WTC11 (cell line): ENCODE results near the gene PRPSAP1. TPM values are rescaled to one million over a fixed set of nuclear protein-coding genes. Genes with fewer than 3 reads are reported as not detected.
A peak's percentile ranks its signal among the peaks of the same experiment; 100 is the strongest.

Experiments used
- ATF1 ChIP-seq: sonication (generic); formaldehyde crosslinking; IDR thresholded peaks from 2 replicates; pipeline ENCODE4 v1.8.1; 2023; ENCODE audit warnings: mild to moderate bottlenecking, moderate library complexity, missing genetic modification reagents
- JAZF1 ChIP-seq: fragments of 250-450 bp; sonication (Bioruptor Pico); IDR thresholded peaks from 2 replicates; pipeline ENCODE4 v1.9.0; 2021; ENCODE audit warnings: moderate library complexity, mild to moderate bottlenecking, inconsistent platforms
- KAT7 ChIP-seq: sonication (generic); formaldehyde crosslinking; IDR thresholded peaks from 2 replicates; pipeline ENCODE4 v1.8.1; 2023; ENCODE audit warnings: missing genetic modification reagents, mild to moderate bottlenecking, borderline replicate concordance
- NFYB ChIP-seq: sonication (generic); formaldehyde crosslinking; conservative IDR thresholded peaks from 2 replicates; pipeline ENCODE4 v1.8.0; 2022; ENCODE audit warnings: low read depth, missing genetic modification reagents
- NR2C2 ChIP-seq: sonication (generic); formaldehyde crosslinking; IDR thresholded peaks from 2 replicates; pipeline ENCODE4 v1.8.0; 2022; ENCODE audit warnings: mild to moderate bottlenecking, missing genetic modification reagents
- PRRX2 ChIP-seq: fragments of 250-450 bp; sonication (Bioruptor Pico); IDR thresholded peaks from 2 replicates; pipeline ENCODE4 v1.8.0; 2021; ENCODE audit warnings: mild to moderate bottlenecking
- RELA ChIP-seq: sonication (generic); formaldehyde crosslinking; IDR thresholded peaks from 2 replicates; pipeline ENCODE4 v1.8.1; 2022; ENCODE audit warnings: missing genetic modification reagents, mild to moderate bottlenecking, borderline replicate concordance
- TEAD1 ChIP-seq: sonication (generic); formaldehyde crosslinking; IDR thresholded peaks from 2 replicates; pipeline ENCODE4 v1.8.0; 2022; ENCODE audit warnings: mild to moderate bottlenecking, missing genetic modification reagents
- TEAD4 ChIP-seq: sonication (generic); formaldehyde crosslinking; IDR thresholded peaks from 2 replicates; pipeline ENCODE4 v1.8.0; 2022; ENCODE audit warnings: mild to moderate bottlenecking, missing genetic modification reagents
- ZNF317 ChIP-seq: sonication (generic); formaldehyde crosslinking; IDR thresholded peaks from 2 replicates; pipeline ENCODE4 v1.8.1; 2023; ENCODE audit warnings: low read depth, mild to moderate bottlenecking, moderate library complexity, missing genetic modification reagents, borderline replicate concordance
- total RNA-seq: library from RNA; stranded (reverse); gene quantifications from 3 replicates; pipeline ENCODE4 v1.2.3, GENCODE V29; 2021
- TF ChIP-seq, protein P1 (sequence below): fragments of 200-600 bp; IDR thresholded peaks from 2 replicates; pipeline ENCODE4 v1.8.0; 2022; ENCODE audit warnings: antibody characterized with exemption
- TF ChIP-seq, protein P2 (sequence below): sonication (generic); formaldehyde crosslinking; IDR thresholded peaks from 2 replicates; pipeline ENCODE4 v1.8.0; 2023; ENCODE audit warnings: missing genetic modification reagents
- TF ChIP-seq, protein P3 (sequence below): fragments of 250-450 bp; sonication (Bioruptor Pico); conservative IDR thresholded peaks from 2 replicates; pipeline ENCODE4 v1.9.0; 2021; ENCODE audit warnings: mild to moderate bottlenecking
- TF ChIP-seq, protein P4 (sequence below): sonication (generic); formaldehyde crosslinking; IDR thresholded peaks from 2 replicates; pipeline ENCODE4 v1.8.0; 2023; ENCODE audit warnings: missing genetic modification reagents, mild to moderate bottlenecking, borderline replicate concordance
- TF ChIP-seq, protein P5 (sequence below): sonication (generic); formaldehyde crosslinking; IDR thresholded peaks from 2 replicates; pipeline ENCODE4 v1.8.1; 2023; ENCODE audit warnings: mild to moderate bottlenecking, missing genetic modification reagents
- TF ChIP-seq, protein P6 (sequence below): sonication (generic); formaldehyde crosslinking; IDR thresholded peaks from 2 replicates; pipeline ENCODE4 v1.8.1; 2022; ENCODE audit warnings: low read depth, mild to moderate bottlenecking, moderate library complexity, missing genetic modification reagents, borderline replicate concordance
- TF ChIP-seq, protein P7 (sequence below): sonication (generic); formaldehyde crosslinking; IDR thresholded peaks from 2 replicates; pipeline ENCODE4 v1.8.0; 2022; ENCODE audit warnings: mild to moderate bottlenecking, missing genetic modification reagents
- TF ChIP-seq, protein P8 (sequence below): sonication (generic); formaldehyde crosslinking; IDR thresholded peaks from 2 replicates; pipeline ENCODE4 v1.8.1; 2023; ENCODE audit warnings: mild to moderate bottlenecking, missing genetic modification reagents, borderline replicate concordance

The PRPSAP1 gene
- total RNA-seq, 1 experiment from 2014 or later, result 56.5 TPM

DNA sequence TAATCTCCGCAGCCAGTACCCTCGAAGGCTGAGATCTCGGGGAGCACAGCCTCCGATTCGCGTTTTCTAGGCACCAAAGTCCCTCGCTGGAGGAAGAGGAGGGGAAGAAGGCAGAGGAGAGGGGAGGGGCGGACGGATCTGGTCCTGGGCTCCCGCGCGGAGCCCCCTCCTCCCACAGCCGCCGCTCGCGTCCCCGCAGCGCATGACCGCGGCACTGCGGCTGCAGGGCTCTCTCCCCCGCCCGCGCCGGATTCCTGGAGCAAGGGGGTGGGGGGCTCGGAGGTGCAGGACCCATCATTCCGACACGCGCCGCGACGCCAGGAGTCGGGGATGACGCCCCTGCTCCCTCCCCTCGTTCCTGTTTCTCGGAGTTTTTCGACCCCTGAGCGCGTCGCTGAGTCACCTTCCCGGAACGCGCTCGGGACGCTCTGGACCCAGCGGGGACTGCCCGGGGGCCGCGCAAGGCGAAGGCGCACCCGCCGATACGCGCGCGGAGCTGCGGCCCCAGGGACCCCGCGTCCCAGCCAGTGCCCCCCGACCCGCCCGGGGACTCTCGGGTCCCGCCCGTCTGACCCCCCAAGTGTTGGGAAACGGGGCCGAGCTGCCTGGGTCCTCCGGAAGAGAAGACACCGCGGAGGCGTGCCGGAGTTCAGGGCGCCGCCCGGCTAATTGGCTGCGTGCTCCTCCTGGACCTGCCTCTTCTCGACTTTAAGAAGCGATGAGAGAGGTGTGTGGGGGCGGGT is 29.3 kb upstream of the PRPSAP1 start (continued):
- TF ChIP-seq, protein P1, sequence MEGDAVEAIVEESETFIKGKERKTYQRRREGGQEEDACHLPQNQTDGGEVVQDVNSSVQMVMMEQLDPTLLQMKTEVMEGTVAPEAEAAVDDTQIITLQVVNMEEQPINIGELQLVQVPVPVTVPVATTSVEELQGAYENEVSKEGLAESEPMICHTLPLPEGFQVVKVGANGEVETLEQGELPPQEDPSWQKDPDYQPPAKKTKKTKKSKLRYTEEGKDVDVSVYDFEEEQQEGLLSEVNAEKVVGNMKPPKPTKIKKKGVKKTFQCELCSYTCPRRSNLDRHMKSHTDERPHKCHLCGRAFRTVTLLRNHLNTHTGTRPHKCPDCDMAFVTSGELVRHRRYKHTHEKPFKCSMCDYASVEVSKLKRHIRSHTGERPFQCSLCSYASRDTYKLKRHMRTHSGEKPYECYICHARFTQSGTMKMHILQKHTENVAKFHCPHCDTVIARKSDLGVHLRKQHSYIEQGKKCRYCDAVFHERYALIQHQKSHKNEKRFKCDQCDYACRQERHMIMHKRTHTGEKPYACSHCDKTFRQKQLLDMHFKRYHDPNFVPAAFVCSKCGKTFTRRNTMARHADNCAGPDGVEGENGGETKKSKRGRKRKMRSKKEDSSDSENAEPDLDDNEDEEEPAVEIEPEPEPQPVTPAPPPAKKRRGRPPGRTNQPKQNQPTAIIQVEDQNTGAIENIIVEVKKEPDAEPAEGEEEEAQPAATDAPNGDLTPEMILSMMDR, result no peak
- TF ChIP-seq, protein P2, sequence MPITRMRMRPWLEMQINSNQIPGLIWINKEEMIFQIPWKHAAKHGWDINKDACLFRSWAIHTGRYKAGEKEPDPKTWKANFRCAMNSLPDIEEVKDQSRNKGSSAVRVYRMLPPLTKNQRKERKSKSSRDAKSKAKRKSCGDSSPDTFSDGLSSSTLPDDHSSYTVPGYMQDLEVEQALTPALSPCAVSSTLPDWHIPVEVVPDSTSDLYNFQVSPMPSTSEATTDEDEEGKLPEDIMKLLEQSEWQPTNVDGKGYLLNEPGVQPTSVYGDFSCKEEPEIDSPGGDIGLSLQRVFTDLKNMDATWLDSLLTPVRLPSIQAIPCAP (CRISPR knock-in tag), result no peak
- TF ChIP-seq PRRX2 (CRISPR knock-in tag) (no peak), TEAD1 (CRISPR knock-in tag) (no peak), KAT7 (no peak; the same call in 1 of the 2 replicates), ATF1 (CRISPR knock-in tag) (no peak), RELA (CRISPR knock-in tag) (peak; percentile 49; the same call in 1 of the 2 replicates), NFYB (CRISPR knock-in tag) (no peak; the same call in 1 of the 2 replicates), JAZF1 (no peak), ZNF317 (CRISPR knock-in tag) (no peak), NR2C2 (CRISPR knock-in tag) (no peak), TEAD4 (CRISPR knock-in tag) (0 out of 2 replicates have a peak, but pooled peaks have one; percentile 17)
- TF ChIP-seq, protein P3, sequence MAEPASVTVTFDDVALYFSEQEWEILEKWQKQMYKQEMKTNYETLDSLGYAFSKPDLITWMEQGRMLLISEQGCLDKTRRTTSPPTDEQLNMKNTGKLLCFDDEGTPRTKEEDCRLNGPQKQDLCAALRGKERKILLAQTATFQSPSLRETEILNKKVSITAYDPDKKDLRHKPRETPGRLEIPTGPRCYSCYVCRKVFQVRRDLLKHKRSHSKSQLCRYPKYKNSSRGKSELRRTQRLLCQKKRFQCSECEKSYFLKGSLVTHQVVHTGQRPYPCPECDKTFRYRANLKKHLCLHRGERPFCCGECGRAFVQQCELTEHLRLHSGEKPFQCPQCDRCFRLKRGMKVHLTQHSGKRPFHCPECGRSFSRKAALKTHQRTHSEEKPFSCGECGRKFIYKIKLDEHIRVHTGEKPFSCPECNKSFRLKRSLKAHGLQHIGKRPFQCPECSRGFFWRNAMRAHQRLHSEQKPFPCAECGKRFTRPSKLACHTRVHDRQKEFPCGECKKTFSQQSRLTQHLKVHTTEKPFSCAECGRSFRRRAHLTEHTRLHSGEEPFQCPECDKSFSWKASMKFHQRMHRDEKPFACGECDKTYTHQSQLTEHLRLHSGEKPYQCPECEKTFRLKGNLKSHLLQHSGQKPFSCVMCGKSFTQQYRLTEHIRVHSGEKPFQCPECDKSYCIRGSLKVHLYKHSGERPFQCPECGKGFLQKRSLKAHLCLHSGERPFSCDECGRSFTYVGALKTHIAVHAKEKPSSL (CRISPR knock-in tag), result no peak
- TF ChIP-seq, protein P4, sequence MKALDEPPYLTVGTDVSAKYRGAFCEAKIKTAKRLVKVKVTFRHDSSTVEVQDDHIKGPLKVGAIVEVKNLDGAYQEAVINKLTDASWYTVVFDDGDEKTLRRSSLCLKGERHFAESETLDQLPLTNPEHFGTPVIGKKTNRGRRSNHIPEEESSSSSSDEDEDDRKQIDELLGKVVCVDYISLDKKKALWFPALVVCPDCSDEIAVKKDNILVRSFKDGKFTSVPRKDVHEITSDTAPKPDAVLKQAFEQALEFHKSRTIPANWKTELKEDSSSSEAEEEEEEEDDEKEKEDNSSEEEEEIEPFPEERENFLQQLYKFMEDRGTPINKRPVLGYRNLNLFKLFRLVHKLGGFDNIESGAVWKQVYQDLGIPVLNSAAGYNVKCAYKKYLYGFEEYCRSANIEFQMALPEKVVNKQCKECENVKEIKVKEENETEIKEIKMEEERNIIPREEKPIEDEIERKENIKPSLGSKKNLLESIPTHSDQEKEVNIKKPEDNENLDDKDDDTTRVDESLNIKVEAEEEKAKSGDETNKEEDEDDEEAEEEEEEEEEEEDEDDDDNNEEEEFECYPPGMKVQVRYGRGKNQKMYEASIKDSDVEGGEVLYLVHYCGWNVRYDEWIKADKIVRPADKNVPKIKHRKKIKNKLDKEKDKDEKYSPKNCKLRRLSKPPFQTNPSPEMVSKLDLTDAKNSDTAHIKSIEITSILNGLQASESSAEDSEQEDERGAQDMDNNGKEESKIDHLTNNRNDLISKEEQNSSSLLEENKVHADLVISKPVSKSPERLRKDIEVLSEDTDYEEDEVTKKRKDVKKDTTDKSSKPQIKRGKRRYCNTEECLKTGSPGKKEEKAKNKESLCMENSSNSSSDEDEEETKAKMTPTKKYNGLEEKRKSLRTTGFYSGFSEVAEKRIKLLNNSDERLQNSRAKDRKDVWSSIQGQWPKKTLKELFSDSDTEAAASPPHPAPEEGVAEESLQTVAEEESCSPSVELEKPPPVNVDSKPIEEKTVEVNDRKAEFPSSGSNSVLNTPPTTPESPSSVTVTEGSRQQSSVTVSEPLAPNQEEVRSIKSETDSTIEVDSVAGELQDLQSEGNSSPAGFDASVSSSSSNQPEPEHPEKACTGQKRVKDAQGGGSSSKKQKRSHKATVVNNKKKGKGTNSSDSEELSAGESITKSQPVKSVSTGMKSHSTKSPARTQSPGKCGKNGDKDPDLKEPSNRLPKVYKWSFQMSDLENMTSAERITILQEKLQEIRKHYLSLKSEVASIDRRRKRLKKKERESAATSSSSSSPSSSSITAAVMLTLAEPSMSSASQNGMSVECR (CRISPR knock-in tag), result peak; percentile 41; the same call in 1 of the 2 replicates
- TF ChIP-seq, protein P5, sequence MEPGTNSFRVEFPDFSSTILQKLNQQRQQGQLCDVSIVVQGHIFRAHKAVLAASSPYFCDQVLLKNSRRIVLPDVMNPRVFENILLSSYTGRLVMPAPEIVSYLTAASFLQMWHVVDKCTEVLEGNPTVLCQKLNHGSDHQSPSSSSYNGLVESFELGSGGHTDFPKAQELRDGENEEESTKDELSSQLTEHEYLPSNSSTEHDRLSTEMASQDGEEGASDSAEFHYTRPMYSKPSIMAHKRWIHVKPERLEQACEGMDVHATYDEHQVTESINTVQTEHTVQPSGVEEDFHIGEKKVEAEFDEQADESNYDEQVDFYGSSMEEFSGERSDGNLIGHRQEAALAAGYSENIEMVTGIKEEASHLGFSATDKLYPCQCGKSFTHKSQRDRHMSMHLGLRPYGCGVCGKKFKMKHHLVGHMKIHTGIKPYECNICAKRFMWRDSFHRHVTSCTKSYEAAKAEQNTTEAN (CRISPR knock-in tag), result no peak
- TF ChIP-seq, protein P6, sequence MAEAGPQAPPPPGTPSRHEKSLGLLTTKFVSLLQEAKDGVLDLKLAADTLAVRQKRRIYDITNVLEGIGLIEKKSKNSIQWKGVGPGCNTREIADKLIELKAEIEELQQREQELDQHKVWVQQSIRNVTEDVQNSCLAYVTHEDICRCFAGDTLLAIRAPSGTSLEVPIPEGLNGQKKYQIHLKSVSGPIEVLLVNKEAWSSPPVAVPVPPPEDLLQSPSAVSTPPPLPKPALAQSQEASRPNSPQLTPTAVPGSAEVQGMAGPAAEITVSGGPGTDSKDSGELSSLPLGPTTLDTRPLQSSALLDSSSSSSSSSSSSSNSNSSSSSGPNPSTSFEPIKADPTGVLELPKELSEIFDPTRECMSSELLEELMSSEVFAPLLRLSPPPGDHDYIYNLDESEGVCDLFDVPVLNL (CRISPR knock-in tag), result no peak
- TF ChIP-seq, protein P7, sequence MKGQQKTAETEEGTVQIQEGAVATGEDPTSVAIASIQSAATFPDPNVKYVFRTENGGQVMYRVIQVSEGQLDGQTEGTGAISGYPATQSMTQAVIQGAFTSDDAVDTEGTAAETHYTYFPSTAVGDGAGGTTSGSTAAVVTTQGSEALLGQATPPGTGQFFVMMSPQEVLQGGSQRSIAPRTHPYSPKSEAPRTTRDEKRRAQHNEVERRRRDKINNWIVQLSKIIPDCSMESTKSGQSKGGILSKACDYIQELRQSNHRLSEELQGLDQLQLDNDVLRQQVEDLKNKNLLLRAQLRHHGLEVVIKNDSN (CRISPR knock-in tag), result no peak
- TF ChIP-seq, protein P8, sequence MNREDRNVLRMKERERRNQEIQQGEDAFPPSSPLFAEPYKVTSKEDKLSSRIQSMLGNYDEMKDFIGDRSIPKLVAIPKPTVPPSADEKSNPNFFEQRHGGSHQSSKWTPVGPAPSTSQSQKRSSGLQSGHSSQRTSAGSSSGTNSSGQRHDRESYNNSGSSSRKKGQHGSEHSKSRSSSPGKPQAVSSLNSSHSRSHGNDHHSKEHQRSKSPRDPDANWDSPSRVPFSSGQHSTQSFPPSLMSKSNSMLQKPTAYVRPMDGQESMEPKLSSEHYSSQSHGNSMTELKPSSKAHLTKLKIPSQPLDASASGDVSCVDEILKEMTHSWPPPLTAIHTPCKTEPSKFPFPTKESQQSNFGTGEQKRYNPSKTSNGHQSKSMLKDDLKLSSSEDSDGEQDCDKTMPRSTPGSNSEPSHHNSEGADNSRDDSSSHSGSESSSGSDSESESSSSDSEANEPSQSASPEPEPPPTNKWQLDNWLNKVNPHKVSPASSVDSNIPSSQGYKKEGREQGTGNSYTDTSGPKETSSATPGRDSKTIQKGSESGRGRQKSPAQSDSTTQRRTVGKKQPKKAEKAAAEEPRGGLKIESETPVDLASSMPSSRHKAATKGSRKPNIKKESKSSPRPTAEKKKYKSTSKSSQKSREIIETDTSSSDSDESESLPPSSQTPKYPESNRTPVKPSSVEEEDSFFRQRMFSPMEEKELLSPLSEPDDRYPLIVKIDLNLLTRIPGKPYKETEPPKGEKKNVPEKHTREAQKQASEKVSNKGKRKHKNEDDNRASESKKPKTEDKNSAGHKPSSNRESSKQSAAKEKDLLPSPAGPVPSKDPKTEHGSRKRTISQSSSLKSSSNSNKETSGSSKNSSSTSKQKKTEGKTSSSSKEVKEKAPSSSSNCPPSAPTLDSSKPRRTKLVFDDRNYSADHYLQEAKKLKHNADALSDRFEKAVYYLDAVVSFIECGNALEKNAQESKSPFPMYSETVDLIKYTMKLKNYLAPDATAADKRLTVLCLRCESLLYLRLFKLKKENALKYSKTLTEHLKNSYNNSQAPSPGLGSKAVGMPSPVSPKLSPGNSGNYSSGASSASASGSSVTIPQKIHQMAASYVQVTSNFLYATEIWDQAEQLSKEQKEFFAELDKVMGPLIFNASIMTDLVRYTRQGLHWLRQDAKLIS (CRISPR knock-in tag), result no peak
